ENCODE measurements around the gene SRPK1.

The SRPK1 gene

GRCh38 chr6:35920793-35921732 is at the start of gene SRPK1:
SRPK1 (minus strand) TSS chr6:35921098; CDS start chr6:35921056, 42 bp downstream.
- Histone ChIP-seq H3K9me3 (ENCODE audit: control insufficient read depth, insufficient read depth, low read length) (no peaks in the 10 kb centered on the region), H3K9ac (ENCODE audit: low read depth, low read length) (peak within 1 kb of the TSS; percentile 85), H3K36me3 (ENCODE audit: insufficient read depth, low read length) (0 out of 2 replicates have a peak, but pooled peaks cover 4% of the 10 kb centered on the region), H3K4me1 (ENCODE audit: insufficient read depth, low read length) (no peaks in the 10 kb centered on the region; the same call in 1 of the 2 replicates)

- Histone ChIP-seq H3K4me1 (ENCODE audit: insufficient read depth, low read length) (peaks cover 4% of the 10 kb centered on the region; the same call in 1 of the 2 replicates), H3K9me3 (ENCODE audit: control insufficient read depth, insufficient read depth, low read length) (no peaks in the 10 kb centered on the region), H3K9ac (ENCODE audit: low read depth, low read length) (no peak overlapping the region), H3K36me3 (ENCODE audit: insufficient read depth, low read length) (no peaks in the 10 kb centered on the region)
These were observed 49.3 kb upstream of the SRPK1 start for GRCh38 chr6:35970181-35970580.

DNA sequence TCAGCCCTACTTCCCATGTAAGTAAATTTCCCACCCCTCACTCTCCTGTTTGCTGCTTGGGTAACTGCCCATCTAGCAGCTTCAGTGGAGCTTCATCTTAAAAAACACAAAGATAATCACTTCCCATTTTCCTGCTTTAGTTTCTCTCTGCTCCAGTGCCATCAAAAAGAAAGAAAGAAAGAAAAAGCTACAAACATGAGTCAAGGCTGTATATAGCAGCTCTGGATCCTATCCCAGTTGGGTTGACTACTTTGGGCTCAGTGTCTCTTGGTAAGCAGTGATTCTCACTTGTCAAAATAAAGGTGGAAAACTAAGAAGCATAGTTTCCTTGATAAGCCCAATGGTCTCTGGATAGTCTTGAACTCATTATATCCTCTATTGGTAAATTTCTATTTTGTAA is 48.7 kb upstream of the SRPK1 start:
- Histone ChIP-seq H3K9ac (ENCODE audit: low read depth, low read length) (no peak overlapping the region), H3K4me1 (ENCODE audit: insufficient read depth, low read length) (peaks cover 4% of the 10 kb centered on the region; the same call in 1 of the 2 replicates), H3K36me3 (ENCODE audit: insufficient read depth, low read length) (no peaks in the 10 kb centered on the region)

DNA sequence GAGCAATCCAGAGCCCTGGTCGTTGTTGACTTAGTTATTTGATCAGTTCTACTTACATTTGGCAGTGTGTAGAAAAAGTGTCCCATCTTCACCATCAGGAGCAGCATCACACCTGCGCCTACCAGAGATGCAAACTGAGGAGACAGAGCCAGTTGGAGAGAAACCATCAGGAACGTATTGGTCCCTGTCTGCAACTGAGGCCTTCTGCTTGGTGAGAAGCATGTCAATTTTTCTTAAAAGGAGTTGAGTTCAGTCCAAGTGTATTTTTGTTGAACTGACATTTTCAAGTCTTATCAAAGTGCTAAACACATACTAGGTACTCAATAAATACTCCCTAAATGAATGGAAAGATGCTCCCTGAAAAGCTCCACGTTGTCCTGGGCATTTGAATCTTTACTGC is 47.9 kb upstream of the SRPK1 start:
- Histone ChIP-seq H3K36me3 (ENCODE audit: insufficient read depth, low read length) (no peaks in the 10 kb centered on the region), H3K9me3 (ENCODE audit: control insufficient read depth, insufficient read depth, low read length) (no peaks in the 10 kb centered on the region), H3K9ac (ENCODE audit: low read depth, low read length) (no peak overlapping the region), H3K4me1 (ENCODE audit: insufficient read depth, low read length) (peaks cover 4% of the 10 kb centered on the region; the same call in 1 of the 2 replicates)

More for the DNA sequence above, 48.7 kb upstream of the SRPK1 start:
- H3K9me3 ChIP-seq (ENCODE audit: control insufficient read depth, insufficient read depth, low read length), result no peaks in the 10 kb centered on the region

DNA sequence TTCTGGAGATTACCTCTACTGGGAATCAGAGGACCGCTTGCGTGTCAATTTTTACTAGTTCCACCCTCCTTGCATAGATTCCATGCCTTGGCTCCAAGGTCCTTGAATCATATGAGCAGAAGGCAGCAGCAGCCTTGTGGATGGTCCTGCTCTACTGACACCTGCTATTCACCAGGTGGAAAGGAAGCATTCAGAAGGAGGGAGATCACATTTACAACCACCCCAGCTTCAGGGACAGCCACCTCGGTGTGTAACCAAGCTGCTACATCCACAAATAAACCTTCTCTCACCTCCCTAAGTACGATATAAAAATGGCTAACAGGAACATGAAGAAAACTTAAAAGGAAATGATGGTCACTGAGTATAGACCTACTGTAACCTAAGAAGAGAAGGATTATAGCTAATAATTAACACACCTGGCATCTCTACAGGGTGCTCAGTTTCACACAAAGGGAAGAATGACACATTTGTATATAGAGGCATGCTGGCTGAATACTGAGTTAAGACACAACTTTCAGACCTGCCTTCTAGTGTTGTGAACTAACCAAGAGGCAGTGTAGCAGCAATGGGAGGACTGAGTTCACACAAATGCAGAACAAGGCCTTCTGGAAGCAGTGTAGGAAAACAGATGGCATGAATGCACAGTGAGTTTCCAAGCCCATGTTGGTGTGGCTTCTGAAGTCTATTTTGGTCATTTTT is 46.3 kb upstream of the SRPK1 start:
- no peaks in the 10 kb centered on the region for H3K9me3 ChIP-seq (ENCODE audit: control insufficient read depth, insufficient read depth, low read length)
- H3K9ac ChIP-seq (ENCODE audit: low read depth, low read length), result no peak overlapping the region
- no peaks in the 10 kb centered on the region; the same call in 1 of the 2 replicates for H3K4me1 ChIP-seq (ENCODE audit: insufficient read depth, low read length)
- no peaks in the 10 kb centered on the region for H3K36me3 ChIP-seq (ENCODE audit: insufficient read depth, low read length)

DNA sequence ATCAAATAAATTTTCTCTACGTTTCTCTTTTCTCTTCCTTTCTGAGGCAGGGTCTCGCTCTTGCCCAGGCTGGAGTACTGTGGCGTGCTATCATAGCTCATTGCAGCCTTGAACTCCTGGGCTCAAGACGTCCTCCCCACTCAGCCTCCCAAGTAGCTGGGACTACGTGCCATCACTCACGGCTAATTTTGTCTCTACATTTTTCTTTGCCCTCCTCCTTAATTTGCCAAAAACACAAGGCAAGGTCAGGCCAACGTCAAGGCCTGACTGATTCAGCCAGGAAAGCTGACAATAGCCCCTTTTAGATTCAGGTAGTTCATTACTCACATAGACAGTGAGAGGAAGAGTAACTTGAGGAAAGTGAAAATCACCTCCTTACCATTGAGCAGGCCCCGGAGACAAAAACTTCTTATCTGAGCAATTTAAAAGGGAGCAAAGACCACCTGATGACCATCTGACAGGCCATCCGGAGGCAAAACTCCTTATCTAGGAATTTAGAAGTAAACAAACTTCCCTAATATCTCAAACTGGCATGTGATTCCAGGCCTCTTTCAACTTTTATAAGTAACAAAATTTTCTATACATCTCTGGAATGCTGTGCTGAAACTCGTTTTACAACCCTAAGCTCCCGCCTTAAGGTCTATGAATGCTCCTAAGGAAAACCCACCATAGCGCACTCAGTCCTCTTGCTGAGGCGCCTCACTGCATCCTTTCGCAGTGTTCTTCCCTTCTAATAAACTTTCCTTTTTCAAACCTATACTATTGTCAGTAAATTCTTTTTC is 42.1 kb upstream of the SRPK1 start:
- Histone ChIP-seq H3K9ac (ENCODE audit: low read depth, low read length) (no peak overlapping the region), H3K4me1 (ENCODE audit: insufficient read depth, low read length) (no peaks in the 10 kb centered on the region), H3K9me3 (ENCODE audit: control insufficient read depth, insufficient read depth, low read length) (no peaks in the 10 kb centered on the region), H3K36me3 (ENCODE audit: insufficient read depth, low read length) (no peaks in the 10 kb centered on the region)

- no peaks in the 10 kb centered on the region for H3K36me3 ChIP-seq (ENCODE audit: insufficient read depth, low read length)
- no peak overlapping the region for H3K9ac ChIP-seq (ENCODE audit: low read depth, low read length)
- no peaks in the 10 kb centered on the region for H3K9me3 ChIP-seq (ENCODE audit: control insufficient read depth, insufficient read depth, low read length)
- no peaks in the 10 kb centered on the region for H3K4me1 ChIP-seq (ENCODE audit: insufficient read depth, low read length)
These were observed 39.3 kb upstream of the SRPK1 start for GRCh38 chr6:35960187-35960586.

DNA sequence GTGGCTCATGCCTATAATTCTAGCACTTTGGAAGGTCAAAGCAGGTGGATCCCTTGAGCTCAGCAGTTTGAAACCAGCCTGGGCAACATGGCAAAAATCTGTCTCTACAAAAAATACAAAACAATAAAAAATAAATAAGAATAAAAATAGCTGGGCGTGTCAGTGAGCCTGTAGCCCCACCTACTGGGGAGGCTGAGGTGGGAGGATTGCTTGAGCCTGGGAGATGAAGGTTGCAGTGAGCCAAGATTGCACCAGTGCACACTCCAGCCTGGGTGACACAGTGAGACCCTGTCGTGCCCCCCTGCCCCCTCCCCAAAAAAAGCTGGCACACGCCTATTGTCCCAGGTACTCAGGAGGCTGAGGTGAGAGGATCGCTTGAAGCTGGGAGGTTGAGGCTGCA is 35.1 kb upstream of the SRPK1 start:
- Histone ChIP-seq H3K4me1 (ENCODE audit: insufficient read depth, low read length) (peaks cover 3% of the 10 kb centered on the region; the same call in 1 of the 2 replicates), H3K36me3 (ENCODE audit: insufficient read depth, low read length) (no peaks in the 10 kb centered on the region), H3K9me3 (ENCODE audit: control insufficient read depth, insufficient read depth, low read length) (no peaks in the 10 kb centered on the region), H3K9ac (ENCODE audit: low read depth, low read length) (no peak overlapping the region)

DNA sequence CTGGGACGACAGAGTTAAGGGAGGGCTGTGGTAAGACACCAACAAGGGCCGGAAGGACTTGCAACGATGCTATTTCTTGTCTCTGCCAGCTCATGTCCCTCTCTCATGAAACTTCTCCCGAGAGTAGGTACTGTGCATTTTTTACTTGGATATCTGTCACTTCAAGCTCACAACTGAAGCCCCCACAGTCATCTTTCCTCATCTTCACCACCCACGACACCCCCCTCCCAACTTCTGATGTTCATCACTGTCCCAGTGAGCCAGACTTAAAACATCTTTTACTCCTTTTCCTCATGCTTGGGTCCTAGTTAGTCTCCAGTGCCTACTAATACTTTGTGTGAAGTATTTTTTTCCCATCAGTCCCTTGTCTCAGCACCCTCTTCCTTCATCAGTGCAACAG is 34.6 kb upstream of the SRPK1 start:
- Histone ChIP-seq H3K36me3 (ENCODE audit: insufficient read depth, low read length) (no peaks in the 10 kb centered on the region), H3K9ac (ENCODE audit: low read depth, low read length) (no peak overlapping the region), H3K9me3 (ENCODE audit: control insufficient read depth, insufficient read depth, low read length) (no peaks in the 10 kb centered on the region), H3K4me1 (ENCODE audit: insufficient read depth, low read length) (peaks cover 3% of the 10 kb centered on the region; the same call in 1 of the 2 replicates)

DNA sequence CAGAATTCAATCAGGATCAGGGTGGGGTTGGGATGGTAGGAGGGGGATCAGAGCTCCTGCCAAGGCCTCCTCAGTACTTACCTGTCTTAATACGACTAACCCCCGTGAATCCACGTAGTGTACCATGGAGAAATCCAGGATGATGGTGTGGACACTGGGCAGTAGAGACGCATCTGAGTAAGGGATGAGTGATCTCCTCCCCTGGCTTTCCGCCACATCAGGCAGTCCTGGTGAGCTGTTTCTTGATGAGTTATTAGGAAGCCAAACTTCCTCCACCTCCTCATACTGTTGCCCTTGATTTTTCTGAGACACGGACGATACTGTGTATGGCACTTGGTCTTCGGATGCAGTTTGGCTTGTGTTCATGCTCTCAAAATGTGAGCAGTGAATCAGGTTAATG is 34.2 kb upstream of the SRPK1 start:
- Histone ChIP-seq H3K4me1 (ENCODE audit: insufficient read depth, low read length) (peaks cover 3% of the 10 kb centered on the region; the same call in 1 of the 2 replicates), H3K9me3 (ENCODE audit: control insufficient read depth, insufficient read depth, low read length) (no peaks in the 10 kb centered on the region), H3K36me3 (ENCODE audit: insufficient read depth, low read length) (no peaks in the 10 kb centered on the region), H3K9ac (ENCODE audit: low read depth, low read length) (no peak overlapping the region)

- Histone ChIP-seq H3K36me3 (ENCODE audit: insufficient read depth, low read length) (no peaks in the 10 kb centered on the region), H3K9me3 (ENCODE audit: control insufficient read depth, insufficient read depth, low read length) (no peaks in the 10 kb centered on the region), H3K9ac (ENCODE audit: low read depth, low read length) (no peak overlapping the region), H3K4me1 (ENCODE audit: insufficient read depth, low read length) (peaks cover 3% of the 10 kb centered on the region; the same call in 1 of the 2 replicates)
These were observed 33.4 kb upstream of the SRPK1 start for GRCh38 chr6:35954333-35954732.

- no peaks in the 10 kb centered on the region for H3K36me3 ChIP-seq (ENCODE audit: insufficient read depth, low read length)
- peaks cover 3% of the 10 kb centered on the region; the same call in 1 of the 2 replicates for H3K4me1 ChIP-seq (ENCODE audit: insufficient read depth, low read length)
- H3K9me3 ChIP-seq (ENCODE audit: control insufficient read depth, insufficient read depth, low read length), result no peaks in the 10 kb centered on the region
- no peak overlapping the region for H3K9ac ChIP-seq (ENCODE audit: low read depth, low read length)
These were observed 27.8 kb upstream of the SRPK1 start for GRCh38 chr6:35948725-35949124.

DNA sequence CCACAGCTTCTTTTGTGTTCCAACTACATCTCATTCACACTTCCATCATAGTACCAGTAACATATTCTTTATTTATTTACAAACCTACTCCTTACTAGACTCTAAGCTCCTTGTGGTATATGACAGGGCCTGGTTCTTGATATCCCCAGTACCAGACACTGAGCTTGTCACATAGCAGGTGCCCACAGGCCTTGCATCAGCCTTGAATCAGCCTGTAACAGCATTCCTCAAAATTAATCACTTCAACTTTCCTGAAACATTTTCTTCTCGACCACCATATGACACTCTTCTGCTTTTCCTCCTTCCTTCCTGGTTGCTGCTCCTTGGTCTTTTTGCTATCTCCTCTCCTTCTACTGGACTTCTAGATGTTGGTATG is 24.7 kb upstream of the SRPK1 start:
- H3K4me1 ChIP-seq (ENCODE audit: insufficient read depth, low read length), result no peaks in the 10 kb centered on the region
- H3K9ac ChIP-seq (ENCODE audit: low read depth, low read length), result no peak overlapping the region
- no peaks in the 10 kb centered on the region for H3K9me3 ChIP-seq (ENCODE audit: control insufficient read depth, insufficient read depth, low read length)
- no peaks in the 10 kb centered on the region for H3K36me3 ChIP-seq (ENCODE audit: insufficient read depth, low read length)

- Histone ChIP-seq H3K36me3 (ENCODE audit: insufficient read depth, low read length) (no peaks in the 10 kb centered on the region), H3K4me1 (ENCODE audit: insufficient read depth, low read length) (no peaks in the 10 kb centered on the region), H3K9ac (ENCODE audit: low read depth, low read length) (no peak overlapping the region), H3K9me3 (ENCODE audit: control insufficient read depth, insufficient read depth, low read length) (no peaks in the 10 kb centered on the region; the same call in 1 of the 2 replicates)
These were observed 22.5 kb upstream of the SRPK1 start for GRCh38 chr6:35943390-35943789.
